GM21367 (cell line): ENCODE data around the gene B4GALT2.

Experiments
- ATAC-seq: cut with Tn5 transposase; IDR thresholded peaks from one replicate; pipeline ENCODE4 v1.9.1; 2021; ENCODE audit not compliant: unreplicated experiment

The B4GALT2 gene

GRCh38 chr1:43983253-43983899, 4.4 kb downstream of the B4GALT2 start:
- no peak for ATAC-seq

- no peak for ATAC-seq
Observed at GRCh38 chr1:43984855-43985254, 5.8 kb downstream of the B4GALT2 start.

GRCh38 chr1:43985984-43986595, 7.1 kb downstream of the B4GALT2 start:
- ATAC-seq, result no peak

GRCh38 chr1:43986712-43987111, 7.7 kb downstream of the B4GALT2 start:
- no peak for ATAC-seq

GRCh38 chr1:43987159-43987902, 8.3 kb downstream of the B4GALT2 start:
- ATAC-seq, result no peak

GRCh38 chr1:43990271-43991199, 11.5 kb downstream of the B4GALT2 start:
- no peak for ATAC-seq

- no peak for ATAC-seq
Observed at GRCh38 chr1:43991200-43991475, 12.1 kb downstream of the B4GALT2 start.

GRCh38 chr1:43991476-43992231, 12.6 kb downstream of the B4GALT2 start, which contains the start of gene CCDC24:
Gene CCDC24, plus strand, starts transcription at chr1:43991599. Its CDS starts 280 bp downstream, at chr1:43991879.
- ATAC-seq, result peak; percentile 58

- ATAC-seq, result no peak
Observed at GRCh38 chr1:43992232-43992995, 13.4 kb downstream of the B4GALT2 start.

GRCh38 chr1:43993206-43993914, 14.3 kb downstream of the B4GALT2 start:
- ATAC-seq, result no peak

GRCh38 chr1:43994071-43994470, 15.1 kb downstream of the B4GALT2 start:
- no peak for ATAC-seq

GRCh38 chr1:43994794-43995790, 16.1 kb downstream of the B4GALT2 start:
- no peak for ATAC-seq

GRCh38 chr1:43995984-43996732, 17.1 kb downstream of the B4GALT2 start:
- no peak for ATAC-seq

GRCh38 chr1:43996733-43997115, 17.7 kb downstream of the B4GALT2 start:
- no peak for ATAC-seq

- ATAC-seq, result no peak
Observed at GRCh38 chr1:43997295-43997999, 18.4 kb downstream of the B4GALT2 start.

GRCh38 chr1:43998000-43998378, 19.0 kb downstream of the B4GALT2 start:
- ATAC-seq, result no peak

GRCh38 chr1:43999455-43999854, 20.4 kb downstream of the B4GALT2 start:
- ATAC-seq, result no peak
